Middle frontal gyrus (tissue), 1 donor: ENCODE results near the gene PIAS2.
"Not testable (repeated sequence)": the region's sequence is repeated elsewhere in the genome, so short reads cannot be mapped to it uniquely, and the experiment has no call there.

Source experiments
- DNase-seq: peaks from one replicate; pipeline ENCODE4 v3.0.0-alpha.2; 2015; ENCODE audit warnings: low spot score; ENCODE audit errors: extremely low spot score

Gene PIAS2

DNA sequence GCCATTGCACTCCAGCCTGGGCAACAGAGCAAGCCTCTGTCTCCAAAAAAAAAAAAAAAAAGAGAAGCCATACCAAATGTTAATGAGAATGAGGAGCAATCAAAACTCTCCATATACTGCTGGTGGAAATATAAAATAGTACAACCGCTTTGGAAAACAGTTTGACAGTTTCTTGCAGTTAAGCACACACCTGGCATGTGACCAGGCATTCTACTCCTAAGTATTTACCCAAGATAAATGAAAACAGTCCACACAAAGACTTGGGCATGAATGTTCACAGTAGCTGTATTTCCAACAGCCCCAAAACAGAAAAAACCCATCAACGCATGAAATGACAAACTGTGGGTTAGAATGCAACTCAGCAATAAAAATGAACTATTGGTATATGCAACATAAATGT is 84.5 kb downstream of the PIAS2 start:
- DNase-seq: no peak

- not testable (repeated sequence) for DNase-seq
Measured at GRCh38 chr18:46832422-46832821, 84.9 kb downstream of the PIAS2 start.

GRCh38 chr18:46831434-46831833 is 85.9 kb downstream of the PIAS2 start:
- no peak for DNase-seq

- DNase-seq: no peak
Measured at GRCh38 chr18:46830633-46831032, 86.7 kb downstream of the PIAS2 start.

- DNase-seq: no peak
Measured at GRCh38 chr18:46829947-46830346, 87.4 kb downstream of the PIAS2 start.

- DNase-seq: no peak
Measured at GRCh38 chr18:46829531-46829930, 87.8 kb downstream of the PIAS2 start.

DNA sequence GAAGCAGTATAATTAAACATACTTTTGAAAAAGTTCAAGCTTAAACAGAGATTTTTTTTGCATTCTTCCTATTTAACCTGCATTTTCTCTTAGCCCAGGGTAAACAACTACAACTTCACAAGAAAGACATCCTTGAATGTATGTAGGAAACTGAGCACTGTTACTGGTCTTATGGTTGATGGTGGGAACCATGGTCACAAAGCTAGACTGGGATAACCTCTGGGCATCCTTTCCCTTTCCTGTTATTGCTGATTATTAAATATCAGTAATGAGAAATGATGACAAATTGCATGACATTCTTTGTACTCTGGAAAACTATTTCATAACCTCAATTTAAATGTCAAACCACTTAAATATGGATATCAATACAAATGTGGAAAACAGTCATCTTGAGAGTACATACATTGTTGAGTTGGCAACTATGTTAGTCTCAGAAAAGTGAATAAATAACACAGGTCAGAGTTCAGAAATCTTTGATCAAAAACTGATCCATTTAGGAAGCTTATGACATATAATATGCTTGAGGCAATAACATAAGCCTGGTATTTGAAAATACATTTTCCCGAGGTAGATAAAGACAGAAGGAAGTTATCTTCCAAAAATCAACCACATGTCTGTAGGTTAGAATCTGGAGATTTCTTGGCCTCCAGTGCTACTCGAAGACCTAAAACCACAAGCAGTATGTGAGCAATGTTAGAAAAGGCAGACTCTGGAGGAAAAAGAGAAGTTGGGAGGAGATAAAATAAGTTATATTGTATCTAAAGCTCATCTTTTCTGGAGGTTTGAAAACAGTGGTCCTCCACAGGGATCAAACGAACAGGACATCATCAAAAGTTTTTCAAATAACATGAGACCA is 95.2 kb downstream of the PIAS2 start:
- DNase-seq: no peak

- no peak for DNase-seq
Measured at GRCh38 chr18:46820863-46821262, 96.4 kb downstream of the PIAS2 start.

DNA sequence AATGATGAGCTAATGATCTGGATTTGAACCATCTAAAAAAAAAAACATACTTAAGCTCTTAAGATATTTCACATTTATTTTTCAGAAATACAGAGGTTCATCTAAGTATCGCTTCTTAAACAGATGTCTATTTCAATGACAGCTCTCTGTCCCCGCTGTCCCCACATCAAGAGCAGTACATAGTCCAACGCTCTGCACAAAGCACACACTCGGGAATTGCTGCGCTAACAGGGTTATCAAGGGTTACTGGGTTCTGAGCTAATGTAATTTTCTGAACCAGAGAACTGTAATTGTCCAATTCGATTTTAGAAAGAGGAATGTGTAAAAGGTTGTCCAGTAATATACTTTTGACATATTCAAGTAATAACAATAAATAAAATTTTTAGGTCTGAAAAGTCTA is 101.6 kb downstream of the PIAS2 start:
- no peak for DNase-seq

DNA sequence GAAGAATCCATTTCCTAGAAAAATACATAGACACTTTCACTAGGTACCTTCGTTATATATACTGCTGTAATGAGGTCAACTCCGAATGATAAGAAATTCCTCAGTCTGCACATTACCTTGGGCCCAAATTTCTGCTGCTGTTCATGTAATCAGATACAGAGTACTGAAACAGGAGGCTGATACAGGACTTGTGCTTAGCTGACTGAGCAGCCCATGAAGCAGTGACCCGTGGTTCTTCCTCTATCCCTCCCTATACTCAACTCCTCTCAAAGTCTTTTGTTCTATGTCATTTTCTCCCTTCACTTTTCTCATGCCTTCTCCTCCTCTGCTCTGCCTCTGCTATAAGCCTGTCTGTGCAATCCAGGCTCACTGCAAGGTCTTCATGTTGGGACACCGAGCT is 102.9 kb downstream of the PIAS2 start:
- no peak for DNase-seq

DNA sequence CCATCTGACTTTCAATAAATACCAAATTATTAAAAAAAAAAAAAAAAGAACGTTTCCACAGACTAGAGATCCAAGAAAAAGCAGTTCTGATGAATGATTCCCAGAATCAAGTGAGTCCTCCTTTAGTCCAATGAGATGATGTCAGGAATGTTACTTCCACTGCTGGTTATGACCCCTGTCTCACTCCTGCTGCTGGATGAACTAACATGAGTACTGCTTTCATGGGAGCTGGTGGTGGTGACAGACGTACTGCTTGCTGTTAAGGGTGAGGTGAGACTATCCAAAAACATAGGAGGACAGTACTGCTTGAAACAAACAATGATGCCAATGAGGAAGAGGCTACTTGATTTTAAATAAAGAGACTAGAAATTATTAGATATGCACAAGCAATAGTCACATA is 105.0 kb downstream of the PIAS2 start:
- DNase-seq: no peak

- no peak for DNase-seq
Measured at GRCh38 chr18:46810481-46811000, 106.8 kb downstream of the PIAS2 start.

GRCh38 chr18:46809145-46809544 is 108.2 kb downstream of the PIAS2 start:
- no peak for DNase-seq

DNA sequence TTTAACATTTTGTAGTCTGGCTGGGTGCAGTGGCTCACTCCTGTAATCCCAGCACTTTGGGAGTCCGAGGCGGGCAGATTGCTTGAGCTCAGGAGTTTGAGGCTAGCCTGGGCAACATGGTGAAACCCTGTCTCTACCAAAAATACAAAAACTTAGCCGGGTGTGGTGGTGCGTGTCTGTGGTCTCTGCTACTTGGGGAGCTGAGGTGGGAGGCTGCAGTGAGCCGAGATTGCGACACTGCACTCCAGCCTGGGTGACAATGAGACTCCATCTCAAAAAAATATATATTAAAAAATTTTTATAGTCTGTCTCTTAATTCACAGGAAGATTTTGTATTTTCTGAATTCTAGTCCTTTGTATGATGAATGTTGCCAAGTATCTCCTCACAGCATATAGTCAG is 121.4 kb downstream of the PIAS2 start:
- DNase-seq: not testable (repeated sequence)

DNA sequence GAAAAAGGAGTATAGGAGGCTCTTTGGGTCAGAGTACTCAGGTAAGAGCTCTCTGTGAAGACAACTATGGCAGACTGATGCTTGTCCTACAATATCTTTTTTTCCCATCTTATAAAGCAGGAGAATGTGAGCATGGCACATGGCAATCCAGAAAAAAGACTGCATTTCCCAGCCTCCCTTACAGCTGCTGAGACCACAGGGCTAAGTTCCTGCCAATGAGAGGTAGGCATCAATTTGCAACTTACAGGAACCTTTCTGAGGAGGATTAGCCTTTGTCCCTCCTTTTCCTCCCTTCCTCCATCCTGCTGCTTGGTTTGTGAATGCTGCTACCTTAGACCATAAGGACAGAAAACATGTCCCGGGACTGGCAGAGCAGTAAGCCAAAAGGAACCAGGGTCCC is 122.7 kb downstream of the PIAS2 start:
- no peak for DNase-seq

GRCh38 chr18:46793565-46793964 is 123.7 kb downstream of the PIAS2 start:
- no peak for DNase-seq

GRCh38 chr18:46789088-46789487 is 128.2 kb downstream of the PIAS2 start:
- DNase-seq: no peak

DNA sequence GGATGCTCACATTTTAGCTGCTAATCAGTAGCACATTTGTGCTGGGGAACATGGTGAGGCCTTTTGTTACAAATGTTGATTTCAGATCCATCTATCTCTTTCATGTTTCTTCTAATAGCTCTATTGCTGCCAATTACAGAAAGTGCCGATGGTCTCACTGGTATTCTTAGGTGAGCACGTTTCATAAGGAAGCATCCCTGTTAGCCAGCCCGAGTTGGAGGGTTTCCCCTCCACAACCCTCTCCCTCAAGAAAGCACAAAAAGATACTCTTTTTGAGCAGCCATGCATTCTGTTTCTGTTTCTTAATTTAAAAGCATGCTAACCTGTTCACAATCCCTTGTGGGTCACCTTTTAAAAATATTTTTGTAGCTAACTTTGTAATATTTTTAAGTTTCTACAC is 129.6 kb downstream of the PIAS2 start:
- DNase-seq: no peak

DNA sequence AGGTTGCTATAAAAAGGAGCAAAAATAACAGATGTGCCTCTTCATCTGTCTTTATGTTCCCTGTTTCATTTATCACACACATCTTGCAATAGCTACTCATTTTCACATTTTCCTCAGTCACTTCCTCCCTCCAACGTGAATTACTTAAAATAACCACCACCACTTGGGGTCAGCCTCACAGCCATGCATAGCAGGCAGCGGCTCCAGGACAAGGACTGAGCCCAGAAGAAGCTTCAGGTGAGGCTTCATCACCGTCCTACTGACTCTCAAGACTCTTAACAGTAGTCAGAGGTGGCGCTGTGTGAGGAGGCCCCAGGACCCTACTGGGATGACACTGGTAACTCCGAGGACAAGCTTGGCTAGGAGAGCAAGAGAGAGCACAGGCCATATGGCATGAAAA is 144.9 kb downstream of the PIAS2 start:
- no peak for DNase-seq

GRCh38 chr18:46771141-46771540 is 146.2 kb downstream of the PIAS2 start:
- DNase-seq: peak; percentile 30

- DNase-seq: no peak
Measured at GRCh38 chr18:46770708-46771107, 146.6 kb downstream of the PIAS2 start.

- DNase-seq: no peak
Measured at GRCh38 chr18:46768166-46768921, 149.0 kb downstream of the PIAS2 start.
